Small intestine (tissue), 16 donors: ENCODE results near the gene TMEM62. TPM values are rescaled to one million over a fixed set of nuclear protein-coding genes. Genes with fewer than 3 reads are reported as not detected.
A peak's percentile ranks its signal among the peaks of the same experiment; 100 is the strongest.

ENCODE experiments used
- DNase-seq, 2 donors: peaks; one replicate each; pipeline versions ENCODE4 v3.0.0 to v3.0.0-alpha.2; 2013
- FAIRE-seq: peaks from 2 replicates; lab custom pipeline; 2012; peaks lifted over from hg19 to GRCh38; lab: Jason Lieb, UNC
- H3K27ac ChIP-seq, 3 donors: one replicate each; pipeline ENCODE4 v1.5.1; 2013; ENCODE audit warnings: low read length in 2 of 3, mild to moderate bottlenecking in 2 of 3, control low read depth in 1 of 3, inconsistent platforms in 1 of 3, low read depth in 1 of 3, moderate library complexity in 1 of 3
- H3K27me3 ChIP-seq, 3 donors: one replicate each; pipeline ENCODE4 v1.6.1; 2013; ENCODE audit warnings: low read length in 3 of 3, inconsistent platforms in 1 of 3; ENCODE audit not compliant: control insufficient read depth in 3 of 3, insufficient read depth in 3 of 3
- H3K36me3 ChIP-seq, 3 donors: one replicate each; pipeline ENCODE4 v1.6.1; 2013; ENCODE audit warnings: low read length in 3 of 3, inconsistent platforms in 1 of 3, low read depth in 1 of 3, mild to moderate bottlenecking in 1 of 3, moderate library complexity in 1 of 3; ENCODE audit not compliant: control insufficient read depth in 3 of 3, insufficient read depth in 2 of 3
- H3K4me1 ChIP-seq, 3 donors: one replicate each; pipeline ENCODE4 v1.6.1; 2013; ENCODE audit warnings: low read length in 2 of 3, inconsistent platforms in 1 of 3, low read depth in 1 of 3, mild to moderate bottlenecking in 1 of 3, moderate library complexity in 1 of 3; ENCODE audit not compliant: control insufficient read depth in 3 of 3, insufficient read depth in 2 of 3
- H3K4me3 ChIP-seq, 3 donors: one replicate each; pipeline ENCODE4 v1.5.1; 2013; ENCODE audit warnings: low read length in 3 of 3, control low read depth in 1 of 3, inconsistent platforms in 1 of 3, low read depth in 1 of 3, mild to moderate bottlenecking in 1 of 3, moderate library complexity in 1 of 3
- H3K9me3 ChIP-seq, 2 donors: one replicate each; pipeline ENCODE4 v1.6.1; 2013; ENCODE audit warnings: low read depth in 1 of 2, low read length in 1 of 2; ENCODE audit not compliant: control insufficient read depth in 2 of 2, insufficient read depth in 1 of 2
- WGBS, 3 donors: extraction: QIAGEN DNeasy Blood & Tissue Kit; methylation state at CpG; one replicate each; pipeline ENCODE4 v1.1.7; 2013; 5-methylcytosine and 5-hydroxymethylcytosine counted together
- long read RNA-seq, 10 donors: transcript quantifications; one replicate each; lab custom pipeline, GENCODE V29; 2026
- polyA plus RNA-seq, 4 donors: library from polyadenylated mRNA; stranded (reverse) in 3 of 4; unstranded in 1 of 4; fragments of 200-250 nt in 3 of 4; fragments of 120-200 nt in 1 of 4; gene quantifications; one replicate each; pipeline versions ENCODE4 v1.2.1 to v1.2.3, GENCODE V29; 2013
- donor health status: healthy with polysubstance abuse.
- donor health status: control.
- donor health status: control.
- donor health status: Bipolar disorder and iron deficiency.
- donor health status: healthy.

TMEM62 gene
- polyA plus RNA-seq = 10 to 100 TPM; 21.3 to 36.6 (median 30.3) TPM
- long read RNA-seq, donor 1 = 0 reads
- long read RNA-seq, donor 2, partial matches to known transcripts = 0 of 5 reads
- long read RNA-seq, donor 2, other reads (novel, unspliced or antisense) = 0 of 5 reads
- long read RNA-seq, donor 3, partial matches to known transcripts = 0 of 6 reads
- long read RNA-seq, donor 3, other reads (novel, unspliced or antisense) = 0 of 6 reads
- long read RNA-seq, donor 4 = 0 reads
- long read RNA-seq, donor 5, partial matches to known transcripts = 0 of 1 reads
- long read RNA-seq, donor 5, other reads (novel, unspliced or antisense) = 0 of 1 reads
- long read RNA-seq, donor 6, partial matches to known transcripts = 0 of 4 reads
- long read RNA-seq, donor 6, other reads (novel, unspliced or antisense) = 0 of 4 reads
- long read RNA-seq, donor 7 = 0 reads
- long read RNA-seq, donor 8 = 0 reads
- long read RNA-seq, donor 9, partial matches to known transcripts = 0 of 1 reads
- long read RNA-seq, donor 9, other reads (novel, unspliced or antisense) = 0 of 1 reads
- long read RNA-seq, donor 10, partial matches to known transcripts = 0 of 5 reads
- long read RNA-seq, donor 10, other reads (novel, unspliced or antisense) = 0 of 5 reads

- FAIRE-seq = no peak
- Histone ChIP-seq H3K4me3 (peak within 1 kb of the TSS; percentile 67 to 93 (median 75)), H3K4me1 (peaks cover 0 to 7% (median 2%) of the 10 kb centered on the region in 3 donors), H3K27me3 (no peaks in the 10 kb centered on the region), H3K36me3 (peaks cover 0 to 17% (median 12%) of the 10 kb centered on the region in 3 donors), H3K27ac (peak within 1 kb of the TSS; percentile 83 to 87 (median 86)), H3K9me3 (peaks cover 0 to 13% of the 10 kb centered on the region in 2 donors)
- peak; percentile 90 to 92 for DNase-seq
- 0% methylated on average over 50 to 66 of the region's 66 CpGs for WGBS, 3 donors
These were observed at the start of gene TMEM62 for GRCh38 chr15:43133430-43134156. Gene TMEM62, plus strand, starts transcription at chr15:43133586. Its CDS starts 217 bp downstream, at chr15:43133803.

DNA sequence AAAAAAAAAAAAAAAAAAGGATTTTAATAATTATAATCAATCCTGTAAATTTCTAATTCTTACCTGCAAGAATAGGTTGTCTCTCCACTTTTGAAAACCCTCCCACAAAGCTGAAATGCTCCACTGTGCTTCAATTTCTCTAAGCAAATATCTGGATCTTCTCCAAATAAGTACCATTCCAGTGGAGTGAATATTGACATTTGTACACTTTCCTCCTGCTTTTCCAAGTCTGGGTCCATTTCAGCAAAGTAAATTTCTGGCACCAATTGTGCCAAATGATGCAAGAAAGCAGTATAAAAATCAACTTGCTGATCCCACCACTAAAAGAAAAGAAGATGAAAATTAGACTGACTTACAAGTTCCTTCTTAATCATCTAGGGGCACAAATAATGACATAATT is 47.5 kb upstream of the TMEM62 start:
- H3K27me3 ChIP-seq = no peaks in the 10 kb centered on the region
- no peak overlapping the region for H3K4me3 ChIP-seq
- FAIRE-seq (no peak), DNase-seq (no peak)
- H3K36me3 ChIP-seq = peaks cover 0 to 22% (median 0%) of the 10 kb centered on the region in 3 donors
- H3K9me3 ChIP-seq = no peaks in the 10 kb centered on the region
- H3K27ac ChIP-seq = no peak overlapping the region
- no peaks in the 10 kb centered on the region for H3K4me1 ChIP-seq

DNA sequence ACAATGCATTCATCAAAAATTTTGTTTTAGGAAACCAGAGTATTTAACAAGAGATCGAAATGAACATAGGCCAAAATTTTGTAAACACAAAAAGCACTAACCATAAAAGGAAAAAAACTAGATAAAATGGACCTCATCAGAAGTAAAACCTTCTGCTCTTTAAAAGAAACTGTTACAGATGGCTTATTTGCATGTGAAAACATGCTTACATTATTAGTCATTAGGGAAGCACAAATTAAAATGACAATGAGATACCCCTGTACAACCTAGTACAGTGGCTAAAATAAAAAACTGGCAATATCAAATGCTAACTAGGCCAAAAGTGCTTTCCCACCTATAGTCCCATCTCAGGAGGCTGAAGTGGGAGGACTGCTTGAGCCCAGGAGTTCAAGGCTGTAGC is 46.8 kb upstream of the TMEM62 start:
- Histone ChIP-seq H3K9me3 (no peaks in the 10 kb centered on the region), H3K27ac (no peak overlapping the region), H3K36me3 (peaks cover 0 to 19% (median 0%) of the 10 kb centered on the region in 3 donors), H3K4me1 (no peaks in the 10 kb centered on the region), H3K27me3 (no peaks in the 10 kb centered on the region), H3K4me3 (no peak overlapping the region)
- FAIRE-seq (no peak), DNase-seq (no peak)
- WGBS, 3 donors = 54 to 83% (median 76%) methylated on average over 1 of the region's 1 CpG

DNA sequence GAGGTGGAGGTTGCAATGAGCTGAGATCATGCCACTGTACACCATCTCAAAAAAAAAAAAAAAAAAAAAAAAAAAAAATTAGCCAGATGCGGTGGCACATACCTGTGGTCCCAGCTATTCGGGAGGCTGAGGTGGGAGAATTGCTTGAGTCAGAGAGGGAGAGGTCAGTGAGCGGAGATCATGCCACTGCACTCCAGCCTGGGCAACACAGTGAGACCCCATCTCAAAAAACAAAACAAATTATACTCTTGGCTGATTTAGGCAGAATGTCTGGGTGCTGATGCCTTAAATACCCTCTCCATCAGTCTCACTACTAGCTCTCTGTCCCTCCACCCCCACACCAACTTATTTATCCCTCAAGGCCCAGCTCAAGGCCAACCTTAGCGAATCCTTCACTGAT is 41.5 kb upstream of the TMEM62 start:
- WGBS, 3 donors = 96 to 99% (median 97%) methylated on average over 3 to 4 of the region's 4 CpGs
- no peak for DNase-seq
- peaks cover 0 to 5% (median 0%) of the 10 kb centered on the region in 3 donors for H3K36me3 ChIP-seq
- no peaks in the 10 kb centered on the region for H3K27me3 ChIP-seq
- H3K9me3 ChIP-seq = no peaks in the 10 kb centered on the region
- FAIRE-seq = no peak
- H3K27ac ChIP-seq = no peak overlapping the region
- H3K4me3 ChIP-seq = no peak overlapping the region
- H3K4me1 ChIP-seq = peaks cover 0 to 6% (median 0%) of the 10 kb centered on the region in 3 donors

- Histone ChIP-seq H3K27ac (no peak overlapping the region), H3K36me3 (peaks cover 0 to 3% (median 0%) of the 10 kb centered on the region in 3 donors), H3K27me3 (no peaks in the 10 kb centered on the region), H3K9me3 (no peaks in the 10 kb centered on the region), H3K4me1 (peaks cover 0 to 6% (median 0%) of the 10 kb centered on the region in 3 donors), H3K4me3 (no peak overlapping the region)
- 75 to 97% (median 88%) methylated on average over 1 of the region's 1 CpG for WGBS, 3 donors
- FAIRE-seq (no peak), DNase-seq (no peak)
These were observed 40.4 kb upstream of the TMEM62 start for GRCh38 chr15:43093026-43093425.

- FAIRE-seq = no peak
- no peaks in the 10 kb centered on the region for H3K27me3 ChIP-seq
- peak in 1 of 2 donors; percentile 38 for DNase-seq
- H3K9me3 ChIP-seq = no peaks in the 10 kb centered on the region
- peaks cover 0 to 3% (median 0%) of the 10 kb centered on the region in 3 donors for H3K36me3 ChIP-seq
- H3K4me3 ChIP-seq = no peak overlapping the region
- peaks cover 0 to 6% (median 0%) of the 10 kb centered on the region in 3 donors for H3K4me1 ChIP-seq
- WGBS, 3 donors = 54 to 78% (median 69%) methylated on average over 1 of the region's 1 CpG
- H3K27ac ChIP-seq = peak overlapping the region in 1 of 3 donors; percentile 9
These were observed 38.9 kb upstream of the TMEM62 start for GRCh38 chr15:43094416-43095030.

GRCh38 chr15:43095243-43095642 is 38.1 kb upstream of the TMEM62 start:
- no peak for FAIRE-seq
- peak in 1 of 2 donors; percentile 19 for DNase-seq
- Histone ChIP-seq H3K36me3 (peaks cover 0 to 3% (median 0%) of the 10 kb centered on the region in 3 donors), H3K27ac (peak overlapping the region in 1 of 3 donors; percentile 9), H3K4me1 (peaks cover 0 to 6% (median 0%) of the 10 kb centered on the region in 3 donors), H3K4me3 (no peak overlapping the region), H3K27me3 (no peaks in the 10 kb centered on the region), H3K9me3 (no peaks in the 10 kb centered on the region)
- 3 to 32% (median 18%) methylated on average over 1 of the region's 1 CpG for WGBS, 3 donors
